Kidney tubule cell (primary cell): ENCODE results near the gene GNG4.
"Not testable (repeated sequence)": the region's sequence is repeated elsewhere in the genome, so short reads cannot be mapped to it uniquely, and the experiment has no call there.

Experiments
- DNase-seq: peaks from one replicate; pipeline ENCODE4 v3.0.0-alpha.2; 2018; ENCODE audit warnings: low spot score

Gene GNG4

GRCh38 chr1:235650341-235651169, 971 bp upstream of the GNG4 start:
- no peak for DNase-seq

DNA sequence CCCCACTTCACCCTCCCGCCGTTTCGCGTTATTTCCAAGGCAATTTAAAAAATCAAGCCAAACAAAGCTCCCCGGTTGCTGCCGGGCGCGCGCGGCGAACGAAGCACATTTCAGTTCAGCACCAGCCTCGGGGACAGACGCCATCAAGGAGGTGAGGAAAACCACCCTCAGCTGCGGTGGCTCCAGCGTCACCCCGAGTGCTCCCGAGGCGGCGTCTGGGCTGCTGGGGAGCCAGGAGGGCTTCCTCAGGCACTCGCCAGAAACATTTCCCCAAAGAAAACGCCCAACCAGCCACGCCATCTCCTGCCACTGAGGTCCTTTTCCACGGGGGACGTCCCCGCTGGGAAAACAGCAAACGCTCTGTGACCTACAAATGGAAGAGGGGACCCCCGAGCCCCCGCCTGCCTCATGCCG, 623 bp downstream of the GNG4 start:
- peak; percentile 61 for DNase-seq

DNA sequence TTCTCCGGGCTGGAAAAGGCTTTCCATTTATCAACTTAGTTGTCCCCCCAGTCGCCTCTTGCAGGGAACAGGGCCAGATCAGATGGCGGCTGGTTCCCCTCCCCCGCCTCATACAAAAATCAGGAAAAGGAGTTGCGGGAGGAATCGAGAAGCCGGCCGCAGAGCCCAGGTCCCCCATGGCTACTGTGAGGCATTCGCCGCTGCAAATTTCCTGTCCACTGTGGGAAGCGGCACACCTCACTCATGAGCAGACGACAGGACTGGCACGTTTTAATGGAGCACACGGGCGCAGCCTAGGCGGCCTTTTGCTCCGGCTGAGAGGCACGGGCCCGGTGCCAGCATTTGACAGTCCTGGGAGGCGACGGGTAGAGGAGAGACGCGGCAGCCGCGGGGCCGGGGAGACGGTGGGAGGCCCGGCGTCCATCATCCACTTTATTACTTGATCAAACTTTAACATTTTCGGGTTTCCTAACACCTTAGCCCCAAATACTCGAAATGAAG, 1.1 kb downstream of the GNG4 start:
- peak; percentile 12 for DNase-seq

GRCh38 chr1:235647537-235647936, 2.0 kb downstream of the GNG4 start:
- not testable (repeated sequence) for DNase-seq

DNA sequence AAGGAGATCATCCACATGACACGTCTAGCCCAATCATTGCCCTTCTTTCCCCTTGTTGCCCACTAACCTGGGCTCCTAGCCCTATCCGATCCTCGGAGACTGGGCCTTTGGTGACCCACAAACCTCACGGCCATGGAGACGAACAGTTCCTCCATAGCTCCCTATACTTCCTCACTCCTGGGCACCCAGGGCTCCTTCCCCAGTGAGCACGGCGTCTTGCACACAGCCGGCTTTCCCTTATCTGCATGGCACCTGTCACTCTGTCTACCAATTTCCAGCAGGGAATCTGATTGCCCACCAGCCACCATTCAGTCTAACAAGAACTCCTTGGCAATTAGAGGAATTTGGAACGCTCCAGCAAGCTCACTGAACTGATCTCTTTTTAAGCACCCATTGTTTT, 3.1 kb downstream of the GNG4 start:
- no peak for DNase-seq

DNA sequence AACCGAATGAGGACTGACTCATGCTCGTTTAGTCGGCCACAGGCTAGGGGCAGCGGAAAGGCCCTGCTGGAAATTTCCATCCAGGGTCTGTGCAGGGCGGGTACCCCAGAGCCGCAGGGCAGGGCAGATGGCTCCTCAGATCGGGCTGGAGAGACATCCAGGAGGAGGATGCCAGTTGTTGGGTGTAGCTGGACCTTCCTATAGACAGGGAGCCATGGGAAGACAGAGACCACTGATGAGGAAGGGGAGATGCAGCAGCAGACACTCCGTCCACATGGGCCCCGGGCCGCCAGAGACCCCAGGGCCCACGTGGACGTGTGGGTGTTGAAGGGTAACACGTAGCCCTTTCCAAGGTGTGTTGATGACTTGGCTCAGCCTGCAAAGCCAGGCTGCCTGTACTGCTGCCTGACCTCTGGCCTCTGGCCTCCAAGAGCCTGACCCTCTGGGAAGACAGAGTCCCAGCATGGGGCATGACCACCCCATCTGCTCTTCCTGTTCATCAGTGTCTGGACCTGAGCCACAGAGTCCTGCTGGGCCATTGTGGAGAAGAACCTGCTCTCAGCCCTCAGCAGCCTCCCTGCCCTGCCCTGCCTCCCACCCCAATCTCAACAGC, 4.8 kb downstream of the GNG4 start:
- DNase-seq, result no peak

- DNase-seq, result no peak
These were observed 5.5 kb downstream of the GNG4 start for GRCh38 chr1:235643837-235644692.

DNA sequence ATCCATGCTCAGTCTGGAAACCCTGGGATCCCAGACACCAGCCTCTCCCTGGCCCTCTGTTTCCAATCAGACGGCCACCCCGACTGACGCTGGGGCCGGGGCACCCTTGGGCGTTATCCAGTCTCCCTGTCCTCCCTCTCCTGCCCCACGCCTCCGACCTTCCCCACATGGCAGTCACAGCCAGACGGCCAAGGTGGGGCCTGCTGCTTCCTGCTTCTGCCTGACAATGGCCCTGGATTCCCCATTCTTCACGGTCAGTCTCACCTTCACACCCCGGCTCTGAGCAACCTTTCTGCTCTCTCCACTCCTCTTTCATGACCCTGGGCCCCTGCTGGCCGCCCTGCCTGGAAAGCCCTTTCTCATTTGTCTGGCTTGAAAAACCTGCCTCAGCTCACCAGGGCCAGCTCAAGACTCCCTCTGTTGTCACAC, 6.6 kb downstream of the GNG4 start:
- DNase-seq, result no peak

GRCh38 chr1:235642011-235642942, 7.3 kb downstream of the GNG4 start:
- no peak for DNase-seq

- no peak for DNase-seq
These were observed 9.0 kb downstream of the GNG4 start for GRCh38 chr1:235640580-235640979.

DNA sequence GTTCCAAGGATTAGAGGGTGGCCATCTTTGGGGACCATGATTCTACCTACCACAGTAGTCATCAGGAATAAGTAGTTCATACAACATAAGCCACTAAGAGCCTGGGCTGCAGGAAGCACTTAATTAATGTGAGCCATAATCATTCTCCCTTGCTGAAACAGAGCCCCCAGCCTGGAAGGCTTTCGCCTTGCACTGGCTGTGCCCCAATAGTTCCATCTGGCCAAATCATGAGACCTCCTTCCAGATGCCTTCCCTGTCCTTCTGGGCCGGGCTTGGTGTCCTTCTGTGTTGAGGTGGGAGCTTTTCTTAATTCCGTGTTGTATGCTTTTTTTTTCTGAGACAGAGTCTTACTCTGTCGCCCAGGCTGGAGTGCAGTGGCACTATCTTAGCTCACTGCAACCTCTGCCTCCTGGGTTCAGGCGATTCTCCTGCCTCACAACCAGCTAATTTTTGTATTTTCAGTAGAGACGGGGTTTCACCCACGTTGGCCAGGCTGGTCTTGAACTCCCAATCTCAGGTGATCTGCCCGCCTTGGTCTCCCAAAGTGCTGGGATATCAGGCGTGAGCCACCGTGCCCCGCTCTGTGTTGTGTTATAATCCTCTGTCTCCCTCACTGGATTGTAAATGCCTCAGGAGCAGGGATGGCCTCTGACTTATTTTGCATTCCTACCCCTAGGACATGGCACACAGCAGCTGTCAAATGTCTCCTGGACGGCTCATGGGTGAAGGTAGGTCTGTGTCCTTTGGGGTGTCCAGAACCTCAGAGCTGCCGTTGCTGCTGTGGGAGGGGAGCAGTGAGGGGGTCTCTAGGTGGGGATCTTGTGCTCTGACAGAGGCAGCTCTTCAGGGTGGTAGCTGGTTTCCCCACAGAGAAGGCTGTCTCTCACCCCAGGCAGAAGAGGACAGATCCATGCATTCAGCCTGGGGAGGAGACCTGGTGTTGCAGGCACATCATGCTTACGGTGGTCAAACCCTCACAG, 10.1 kb downstream of the GNG4 start:
- DNase-seq, result no peak

DNA sequence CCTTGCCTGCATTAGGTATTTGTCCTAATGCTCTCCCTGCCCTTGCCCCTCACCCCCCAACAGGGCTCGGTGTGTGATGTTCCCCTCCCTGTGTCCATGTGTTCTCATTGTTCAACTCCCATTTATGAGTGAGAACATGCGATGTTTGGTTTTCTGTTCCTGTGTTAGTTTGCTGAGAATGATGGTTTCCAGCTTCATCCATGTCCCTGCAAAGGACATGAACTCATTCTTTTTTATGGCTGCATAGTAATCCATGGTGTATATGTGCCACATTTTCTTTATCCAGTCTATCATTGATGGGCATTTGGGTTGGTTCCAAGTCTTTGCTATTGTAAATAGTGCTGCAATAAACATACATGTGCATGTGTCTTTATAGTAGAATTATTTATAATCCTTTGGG, 11.0 kb downstream of the GNG4 start:
- not testable (repeated sequence) for DNase-seq

DNA sequence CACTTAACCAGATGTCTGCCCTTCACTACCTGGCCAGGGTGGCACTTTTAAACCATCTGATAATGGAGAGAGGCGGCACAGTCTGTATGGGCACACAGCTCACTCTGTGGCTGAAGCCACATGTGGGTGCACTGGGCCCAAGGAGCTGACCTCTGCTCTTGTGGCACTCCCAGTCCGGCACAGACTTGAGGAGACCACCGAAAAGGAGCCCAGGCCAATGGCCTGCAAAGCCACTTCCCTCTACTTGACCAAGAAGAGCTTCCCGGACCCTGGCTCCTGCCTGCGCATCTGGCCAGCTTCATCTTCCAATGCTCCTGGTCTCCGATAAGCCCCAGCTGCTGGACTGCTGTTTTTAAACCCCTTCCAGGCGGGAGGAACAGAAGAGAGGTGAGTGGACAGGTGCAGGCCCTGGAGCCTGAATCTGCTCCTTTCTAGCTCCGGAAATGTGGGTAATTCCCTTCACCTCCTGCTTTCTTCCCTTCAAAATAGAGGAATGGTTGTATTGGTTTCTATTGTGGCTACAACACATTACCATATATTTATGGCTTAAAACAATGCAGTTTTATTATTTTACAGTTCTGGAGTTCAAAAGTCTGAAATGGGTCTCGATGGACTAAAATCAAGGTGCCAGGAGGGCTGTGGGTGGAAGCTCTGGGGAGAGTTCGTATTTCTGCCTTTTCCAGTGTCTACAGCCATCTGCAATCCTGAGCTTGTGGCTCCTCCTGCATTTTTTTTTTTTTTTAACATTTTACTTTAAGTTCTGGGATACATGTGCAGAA, 11.6 kb downstream of the GNG4 start:
- DNase-seq, result no peak

GRCh38 chr1:235635938-235636662, 13.5 kb downstream of the GNG4 start:
- DNase-seq, result no peak

DNA sequence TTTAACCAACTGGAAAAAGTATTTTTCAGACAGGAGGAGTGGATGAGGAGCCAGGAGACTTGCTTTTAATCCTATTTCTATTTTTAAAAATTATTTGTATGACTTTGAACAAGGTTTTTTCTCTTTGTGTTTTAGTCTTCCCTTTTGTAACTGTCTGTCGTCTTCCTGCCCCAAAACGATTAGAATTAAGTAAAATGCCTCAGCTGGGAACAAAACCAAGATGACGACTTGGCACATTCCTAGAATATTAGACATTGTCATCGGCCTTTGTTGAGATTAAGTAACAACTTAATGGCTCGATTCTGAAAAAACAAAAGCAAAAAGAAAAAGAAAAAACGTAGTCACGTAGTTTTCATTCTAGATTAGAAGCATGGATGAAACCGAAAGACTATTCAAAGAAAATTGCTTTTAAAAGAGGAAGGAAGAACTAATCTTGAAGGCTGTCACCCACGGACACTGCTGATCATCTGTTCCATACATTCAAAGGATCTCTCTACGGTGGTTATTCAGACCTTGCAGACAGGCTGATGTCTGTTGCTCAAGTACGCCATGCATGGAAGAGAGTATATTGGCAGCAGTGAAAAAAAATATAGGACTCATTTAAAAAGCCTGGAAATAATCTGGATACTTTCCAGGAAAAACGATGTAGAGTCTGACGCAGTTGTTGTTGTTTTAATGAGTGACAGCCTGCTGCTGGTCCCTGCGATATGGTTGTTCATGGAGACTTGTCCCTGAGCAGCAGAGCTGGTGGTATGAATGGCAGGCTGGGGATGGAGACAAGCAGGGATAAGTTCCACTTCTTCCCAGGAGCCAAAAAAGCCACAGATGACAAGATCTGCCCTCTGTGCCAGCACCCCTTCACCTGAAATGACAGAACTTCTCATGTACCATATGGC, 16.8 kb downstream of the GNG4 start:
- peak; percentile 31 for DNase-seq

DNA sequence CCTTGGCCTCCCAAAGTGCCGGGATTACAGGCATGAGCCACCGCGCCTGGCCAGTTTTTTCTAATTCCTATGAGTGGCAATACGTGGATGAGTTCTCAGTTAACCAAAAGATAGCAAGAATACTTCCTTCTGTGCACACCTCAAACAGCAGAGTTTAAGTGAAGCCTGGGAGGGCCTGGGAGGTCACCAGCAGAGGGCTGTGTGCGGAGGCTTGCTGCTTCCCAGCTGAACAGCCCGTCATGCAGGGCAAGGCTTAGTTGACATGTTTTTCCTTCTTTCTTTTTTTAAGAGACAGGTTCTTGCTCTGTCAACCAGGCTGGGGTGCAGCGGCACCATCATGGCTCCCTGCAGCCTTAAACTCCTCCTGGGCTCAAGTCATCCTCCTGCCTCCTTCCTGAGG, 17.8 kb downstream of the GNG4 start:
- DNase-seq, result no peak

DNA sequence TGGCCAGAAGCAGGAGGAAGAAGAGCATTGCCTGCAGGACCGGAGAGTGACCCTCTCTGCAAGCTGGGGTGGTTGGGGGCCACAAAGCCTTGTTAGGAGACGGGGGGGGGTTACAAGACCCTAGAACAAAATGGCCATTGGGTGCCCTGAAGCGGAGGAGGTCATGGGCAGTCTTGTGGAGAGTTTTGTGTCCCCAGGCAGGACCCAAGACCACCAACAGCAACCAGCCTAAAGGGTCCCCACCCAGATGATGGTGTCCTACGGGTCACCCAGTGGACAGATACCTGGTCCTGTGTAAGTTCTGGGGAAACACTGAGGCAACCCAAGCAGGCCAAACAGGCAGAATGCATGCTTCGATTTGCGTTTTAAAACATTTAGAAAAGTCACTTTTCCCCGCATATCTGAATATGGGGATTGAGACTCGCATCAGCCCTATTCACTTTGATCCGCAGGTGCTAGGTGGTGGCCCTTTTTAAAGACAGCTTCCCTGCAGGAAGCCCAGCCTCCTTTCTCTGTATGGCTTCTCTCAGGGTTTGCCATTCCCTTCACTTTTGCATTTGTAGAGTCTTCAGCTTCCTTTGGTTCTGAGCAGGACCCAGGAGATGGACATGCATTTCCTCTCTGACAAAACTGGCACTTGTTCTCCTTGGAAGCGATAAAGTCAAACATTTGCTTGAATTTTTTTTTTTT, 21.1 kb downstream of the GNG4 start:
- no peak for DNase-seq
